SK-N-SH treated with all-trans-retinoic acid at 6 μM for 48 hours (cell line): Measurements from ENCODE around the gene IL1B.

Experiments
- ATAC-seq: fragments of 200-7000 bp; cut with Tn5 transposase; 3 replicates; pipeline ENCODE4 v1.9.1; 2020; ENCODE audit warnings: mild to moderate bottlenecking, moderate library complexity
- BACH2 ChIP-seq: fragments of 250-450 bp; sonication (Bioruptor Pico); IDR thresholded peaks from 2 replicates; pipeline ENCODE4 v1.9.0; 2021; ENCODE audit warnings: mild to moderate bottlenecking, borderline replicate concordance
- CREB5 ChIP-seq: fragments of 250-450 bp; sonication (Bioruptor Pico); IDR thresholded peaks from 2 replicates; pipeline ENCODE4 v1.5.1; 2020; ENCODE audit warnings: low read depth, mild to moderate bottlenecking, moderate library complexity
- CSDC2 ChIP-seq: fragments of 250-450 bp; sonication (Bioruptor Pico); IDR thresholded peaks from 2 replicates; pipeline ENCODE4 v1.5.0; 2020; ENCODE audit warnings: mild to moderate bottlenecking, moderate library complexity
- CSRNP3 ChIP-seq: fragments of 250-450 bp; sonication (Bioruptor Pico); IDR thresholded peaks from 2 replicates; pipeline ENCODE4 v1.5.1; 2021; ENCODE audit warnings: mild to moderate bottlenecking, moderate library complexity
- ESRRG ChIP-seq: fragments of 250-450 bp; sonication (Bioruptor Pico); IDR thresholded peaks from 2 replicates; pipeline ENCODE4 v1.6.1; 2021; ENCODE audit warnings: mild to moderate bottlenecking
- GLIS3 ChIP-seq: fragments of 250-450 bp; sonication (Bioruptor Pico); IDR thresholded peaks from 2 replicates; pipeline ENCODE4 v1.5.0; 2020; ENCODE audit warnings: mild to moderate bottlenecking, moderate library complexity
- ISL1 ChIP-seq: fragments of 250-450 bp; sonication (Bioruptor Pico); IDR thresholded peaks from 2 replicates; pipeline ENCODE4 v2.1.2; 2022; ENCODE audit warnings: mild to moderate bottlenecking, moderate library complexity
- OSR1 ChIP-seq: fragments of 250-450 bp; sonication (Bioruptor Pico); IDR thresholded peaks from 2 replicates; pipeline ENCODE4 v1.8.0; 2022; ENCODE audit warnings: moderate library complexity, mild to moderate bottlenecking, inconsistent platforms
- PATZ1 ChIP-seq: fragments of 250-450 bp; sonication (Bioruptor Pico); IDR thresholded peaks from 2 replicates; pipeline ENCODE4 v1.8.0; 2020; ENCODE audit warnings: mild to moderate bottlenecking, moderate library complexity, borderline replicate concordance
- POU6F1 ChIP-seq: fragments of 250-450 bp; sonication (Bioruptor Pico); IDR thresholded peaks from 2 replicates; pipeline ENCODE4 v1.8.0; 2021; ENCODE audit warnings: low read depth, mild to moderate bottlenecking, moderate library complexity, borderline replicate concordance
- PPARA ChIP-seq: fragments of 250-450 bp; sonication (Bioruptor Pico); IDR thresholded peaks from 2 replicates; pipeline ENCODE4 v1.5.0; 2020; ENCODE audit warnings: mild to moderate bottlenecking, borderline replicate concordance
- RARB ChIP-seq: fragments of 250-450 bp; sonication (Bioruptor Pico); IDR thresholded peaks from 2 replicates; pipeline ENCODE4 v1.8.0; 2021; ENCODE audit warnings: mild to moderate bottlenecking, moderate library complexity
- TCF4 ChIP-seq: fragments of 250-450 bp; sonication (Bioruptor Pico); IDR thresholded peaks from 2 replicates; pipeline ENCODE4 v1.8.0; 2021; ENCODE audit warnings: mild to moderate bottlenecking, moderate library complexity, borderline replicate concordance
- TOX ChIP-seq: fragments of 250-450 bp; sonication (Bioruptor Pico); IDR thresholded peaks from 2 replicates; pipeline ENCODE4 v1.8.0; 2021; ENCODE audit warnings: mild to moderate bottlenecking, moderate library complexity, borderline replicate concordance
- TSHZ2 ChIP-seq: fragments of 250-450 bp; sonication (Bioruptor Pico); IDR thresholded peaks from 2 replicates; pipeline ENCODE4 v1.5.0; 2020; ENCODE audit warnings: mild to moderate bottlenecking, moderate library complexity
- ZC3H10 ChIP-seq: fragments of 250-450 bp; sonication (Bioruptor Pico); IDR thresholded peaks from 2 replicates; pipeline ENCODE4 v1.5.1; 2021; ENCODE audit warnings: mild to moderate bottlenecking, moderate library complexity
- ZFP3 ChIP-seq: fragments of 250-450 bp; sonication (Bioruptor Pico); IDR thresholded peaks from 2 replicates; pipeline ENCODE4 v1.5.0; 2020; ENCODE audit warnings: mild to moderate bottlenecking, moderate library complexity
- ZFP30 ChIP-seq: fragments of 450-650 bp; formaldehyde crosslinking; IDR thresholded peaks from 2 replicates; pipeline ENCODE4 v1.5.0; 2022; ENCODE audit warnings: mild to moderate bottlenecking, moderate library complexity
- ZNF565 ChIP-seq: fragments of 450-650 bp; formaldehyde crosslinking; conservative IDR thresholded peaks from 2 replicates; pipeline ENCODE4 v1.5.0; 2020; ENCODE audit warnings: low read depth, mild to moderate bottlenecking, moderate library complexity
- ZNF70 ChIP-seq: fragments of 450-650 bp; formaldehyde crosslinking; IDR thresholded peaks from 2 replicates; pipeline ENCODE4 v1.5.0; 2020; ENCODE audit warnings: mild to moderate bottlenecking, moderate library complexity
- ZNF8 ChIP-seq: fragments of 450-650 bp; formaldehyde crosslinking; IDR thresholded peaks from 2 replicates; pipeline ENCODE4 v1.5.0; 2020; ENCODE audit warnings: mild to moderate bottlenecking, moderate library complexity

IL1B gene

GRCh38 chr2:112834396-112835037, 2.1 kb downstream of the IL1B start:
- TF ChIP-seq TSHZ2 (CRISPR knock-in tag) (no peak), ISL1 (CRISPR knock-in tag) (no peak), CSDC2 (CRISPR knock-in tag) (no peak), PATZ1 (no peak), TCF4 (CRISPR knock-in tag) (no peak), GLIS3 (no peak), ZNF70 (CRISPR knock-in tag) (no peak), ZNF565 (CRISPR knock-in tag) (no peak), ZNF8 (CRISPR knock-in tag) (no peak), TOX (no peak), ZC3H10 (CRISPR knock-in tag) (no peak), OSR1 (CRISPR knock-in tag) (no peak), CSRNP3 (CRISPR knock-in tag) (no peak), ZFP30 (CRISPR knock-in tag) (no peak), ESRRG (CRISPR knock-in tag) (no peak), RARB (CRISPR knock-in tag) (no peak), POU6F1 (CRISPR knock-in tag) (no peak), CREB5 (no peak), BACH2 (no peak)
- ATAC-seq: no peak

GRCh38 chr2:112833976-112834375, 2.6 kb downstream of the IL1B start:
- no peak for ATAC-seq
- TF ChIP-seq ZFP3 (CRISPR knock-in tag): no peak
- TF ChIP-seq CSRNP3 (CRISPR knock-in tag): no peak
- TF ChIP-seq GLIS3: no peak
- no peak for TF ChIP-seq ZNF8 (CRISPR knock-in tag)
- TF ChIP-seq ZNF70 (CRISPR knock-in tag): no peak
- no peak for TF ChIP-seq CSDC2 (CRISPR knock-in tag)
- no peak for TF ChIP-seq ZFP30 (CRISPR knock-in tag)
- TF ChIP-seq OSR1 (CRISPR knock-in tag): no peak
- TF ChIP-seq TCF4 (CRISPR knock-in tag): no peak
- TF ChIP-seq PATZ1: no peak
- TF ChIP-seq TOX: no peak
- no peak for TF ChIP-seq RARB (CRISPR knock-in tag)
- TF ChIP-seq TSHZ2 (CRISPR knock-in tag): no peak
- no peak for TF ChIP-seq PPARA (CRISPR knock-in tag)
- no peak for TF ChIP-seq POU6F1 (CRISPR knock-in tag)
